ENCODE measurements around the gene CNOT2.

The CNOT2 gene

DNA sequence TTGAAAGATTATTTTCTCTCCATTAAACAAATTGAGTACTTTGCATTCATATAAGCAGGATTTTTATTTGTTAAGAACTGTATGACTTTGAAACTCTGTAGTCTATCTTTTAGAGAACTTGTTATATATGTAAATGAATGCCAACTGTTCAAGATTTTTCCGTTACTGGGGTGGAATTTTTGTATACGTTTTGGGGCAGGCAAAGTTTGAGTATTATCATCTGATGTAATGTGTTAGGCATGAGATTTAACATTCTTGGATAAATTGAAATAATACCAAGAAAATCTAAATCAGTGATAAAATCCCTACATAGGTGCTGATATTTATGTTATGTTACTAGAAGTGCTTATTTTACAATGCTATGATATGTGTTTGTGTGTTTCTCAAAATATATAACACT is 8.4 kb downstream of the CNOT2 start:
- no peak for DNase-seq (ENCODE audit: low read depth in 3 of 3)

DNA sequence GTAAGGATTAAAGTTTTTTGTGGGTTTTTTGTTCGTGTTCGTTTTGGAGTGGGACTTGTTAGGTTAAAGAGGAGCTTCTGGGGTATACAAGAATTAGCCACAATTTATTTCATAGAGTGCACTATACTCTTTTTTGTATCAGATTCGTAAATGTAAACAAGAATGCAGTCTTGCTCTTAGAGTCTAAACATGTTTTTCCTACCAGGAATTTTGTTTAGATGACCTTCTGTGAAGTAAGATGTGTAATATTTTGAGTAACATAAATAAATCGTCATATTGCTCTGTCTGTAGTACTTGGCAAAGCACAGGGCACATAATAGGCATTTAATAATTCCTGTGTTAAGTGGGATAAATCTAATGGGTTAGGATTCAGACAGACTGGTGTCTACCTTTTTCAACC is 9.6 kb downstream of the CNOT2 start:
- no peak for DNase-seq (ENCODE audit: low read depth in 3 of 3)

DNA sequence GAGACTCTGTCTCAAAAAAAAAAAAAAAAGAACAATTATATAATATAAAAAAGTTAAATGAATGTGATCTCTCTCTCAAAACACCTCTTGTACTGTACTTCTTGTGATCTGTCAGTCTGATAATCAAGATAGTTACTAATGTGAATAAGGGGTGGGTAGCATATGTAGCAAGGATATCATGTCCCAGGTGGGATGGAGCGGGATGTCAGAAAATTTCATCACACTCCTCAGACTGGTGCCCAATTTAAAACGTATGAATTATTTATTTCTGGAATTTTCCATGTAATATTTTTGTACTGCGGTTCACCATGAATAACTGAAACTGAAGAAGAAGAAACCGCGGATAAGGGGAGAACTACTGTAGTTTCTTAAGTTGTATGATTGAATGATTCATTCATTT is 11.0 kb downstream of the CNOT2 start:
- DNase-seq (ENCODE audit: low read depth in 3 of 3): no peak

DNA sequence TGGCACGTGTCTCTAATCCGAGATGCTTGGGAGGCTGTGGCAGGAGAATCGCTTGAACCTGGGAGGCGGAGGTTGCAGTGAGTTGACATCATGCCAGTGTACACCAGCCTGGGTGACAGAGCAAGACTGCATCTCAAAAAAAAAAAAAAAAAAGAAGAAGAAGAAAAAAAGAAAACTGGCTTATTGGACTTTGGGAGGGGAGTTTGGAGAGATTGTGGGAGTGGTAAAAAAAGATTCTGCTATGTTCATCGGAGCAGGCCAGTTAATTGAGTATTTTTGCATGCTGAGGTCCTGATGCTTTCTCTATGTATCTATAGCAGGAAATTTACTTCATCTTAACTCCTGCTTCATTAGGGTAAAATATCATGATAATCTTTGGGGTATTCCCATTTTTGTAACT is 11.6 kb downstream of the CNOT2 start:
- no peak for DNase-seq (ENCODE audit: low read depth in 3 of 3)

DNA sequence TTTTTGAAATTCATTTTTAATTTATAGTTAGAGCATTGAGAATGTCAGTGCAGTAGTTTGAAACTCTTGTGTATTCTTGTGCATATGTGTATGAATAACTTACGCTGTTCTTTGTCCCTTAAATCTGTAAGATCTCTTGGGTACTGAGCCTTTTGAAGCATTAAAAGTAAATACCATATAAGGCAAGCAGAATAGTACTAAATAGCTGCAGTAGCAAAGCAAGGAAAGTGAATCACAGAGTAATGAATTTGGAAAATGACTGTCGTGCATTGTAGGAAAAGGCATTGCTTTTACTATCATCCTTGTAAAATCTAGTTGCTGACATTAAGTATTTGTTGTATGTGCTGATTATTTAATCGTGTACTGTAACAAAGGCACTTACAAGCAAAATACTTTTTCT is 12.1 kb downstream of the CNOT2 start:
- DNase-seq (ENCODE audit: low read depth in 3 of 3): no peak

DNA sequence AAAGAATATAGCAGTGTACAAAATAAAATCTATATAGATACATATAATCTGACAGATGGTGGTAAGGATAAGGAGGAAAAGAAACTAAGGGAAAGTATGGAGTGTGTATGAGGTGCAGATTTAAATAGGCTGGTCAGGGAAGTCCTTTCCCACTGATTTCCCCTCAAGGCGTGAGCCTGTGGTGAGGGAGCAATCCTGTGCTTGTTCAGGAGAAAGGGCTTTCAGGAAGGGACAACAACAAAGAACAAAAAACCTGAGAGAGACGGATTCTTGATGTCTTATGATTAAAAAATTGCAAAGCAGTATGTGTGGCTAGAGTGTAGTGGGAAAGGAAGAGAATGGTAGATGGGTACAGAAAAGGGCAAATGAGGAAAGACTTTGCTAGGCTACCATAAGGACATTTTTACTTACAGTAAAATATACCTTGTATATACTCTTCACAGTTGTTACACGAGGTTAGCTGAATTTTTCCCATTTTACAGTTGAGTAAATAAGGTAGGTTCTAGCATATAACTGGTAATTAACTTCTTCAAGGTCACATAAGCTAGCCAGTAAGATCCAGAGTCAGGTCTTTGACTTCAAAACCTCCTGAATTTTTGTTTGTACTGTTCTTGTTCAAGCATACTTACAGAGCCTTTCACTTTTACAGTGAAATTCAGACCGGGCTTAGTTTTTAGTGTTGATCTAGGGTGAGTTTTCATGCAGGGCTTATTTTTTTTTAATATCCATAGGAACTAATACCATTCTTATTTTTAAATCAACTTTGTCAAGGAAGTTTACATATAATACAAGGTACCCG is 15.6 kb downstream of the CNOT2 start:
- no peak for DNase-seq (ENCODE audit: low read depth in 3 of 3)

DNA sequence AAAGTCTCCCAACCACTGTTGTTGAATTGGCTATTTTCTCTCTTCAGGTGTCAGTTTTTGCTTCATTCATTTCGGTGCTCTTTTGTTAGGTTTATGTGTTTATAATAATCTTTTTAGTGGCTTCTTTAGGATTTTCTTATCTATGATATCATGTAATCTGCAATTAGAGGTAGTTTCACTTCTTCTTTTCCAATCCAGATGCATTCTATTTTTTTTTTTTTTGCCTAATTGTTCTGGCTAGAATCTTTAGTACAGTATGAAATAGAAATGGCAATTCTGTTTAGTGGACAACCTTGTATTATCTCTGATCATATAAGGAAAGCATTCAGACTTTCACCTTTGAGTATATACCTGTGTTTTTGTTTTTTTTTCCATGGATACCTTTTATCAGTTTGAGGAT is 17.4 kb downstream of the CNOT2 start:
- no peak for DNase-seq (ENCODE audit: low read depth in 3 of 3)

DNA sequence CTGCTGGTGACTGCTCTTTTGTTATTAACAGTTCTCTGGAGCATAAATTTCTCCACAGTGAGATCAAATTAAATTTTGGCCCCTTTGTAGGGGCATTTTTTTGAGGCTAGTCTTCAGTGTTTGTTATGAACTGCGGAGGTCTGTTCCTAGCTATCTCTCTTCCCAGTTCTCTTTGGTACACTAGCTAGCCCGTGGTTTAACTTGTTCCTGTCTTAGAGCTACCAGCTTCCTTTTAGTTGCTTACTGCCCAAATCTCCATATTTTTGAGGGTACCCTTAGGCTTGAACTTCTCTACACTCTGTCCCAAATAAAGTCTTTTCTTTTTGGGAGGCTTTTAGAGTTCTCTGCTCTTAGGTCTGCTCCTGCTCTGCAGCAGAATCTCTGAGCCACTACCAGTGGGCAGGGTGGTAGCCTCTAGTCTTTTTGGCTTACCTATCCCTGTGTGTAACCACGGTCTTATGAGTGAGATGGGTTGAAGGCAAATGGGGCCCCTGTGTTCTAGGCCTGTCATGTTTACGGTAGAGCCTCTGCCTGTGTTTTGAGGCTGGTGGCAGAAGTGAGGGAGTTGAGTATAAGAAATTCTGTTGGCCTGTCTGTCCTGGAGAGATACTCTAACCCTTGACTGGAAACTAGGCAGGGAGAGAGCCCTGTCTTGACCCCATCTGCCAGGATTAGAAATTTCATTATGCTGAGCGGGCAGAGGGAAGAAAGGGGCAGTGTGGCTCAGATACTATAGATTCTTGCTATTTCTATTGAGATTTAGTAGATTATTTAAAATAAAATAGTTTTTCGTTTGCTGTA is 21.0 kb downstream of the CNOT2 start:
- no peak for DNase-seq (ENCODE audit: low read depth in 3 of 3)

DNA sequence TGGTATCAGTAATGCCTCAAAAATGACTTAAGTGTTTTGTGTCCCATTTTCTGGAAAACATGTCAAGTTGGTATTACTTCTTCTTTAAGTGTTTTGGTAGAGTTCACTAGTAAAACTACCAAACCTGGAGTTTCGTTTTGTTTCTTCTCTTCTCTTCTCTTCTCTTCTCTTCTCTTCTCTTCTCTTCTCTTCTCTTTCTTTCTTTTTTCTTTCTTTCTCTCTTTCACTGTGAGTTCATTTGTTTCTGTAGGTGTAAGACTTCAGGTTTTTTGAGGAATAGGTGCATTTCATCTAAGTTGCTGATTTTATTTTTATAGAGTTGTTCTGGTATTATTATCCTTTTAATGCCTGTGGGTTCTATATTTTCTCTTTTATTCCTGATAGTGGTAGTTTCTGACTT is 21.9 kb downstream of the CNOT2 start:
- DNase-seq (ENCODE audit: low read depth in 3 of 3): no peak

DNA sequence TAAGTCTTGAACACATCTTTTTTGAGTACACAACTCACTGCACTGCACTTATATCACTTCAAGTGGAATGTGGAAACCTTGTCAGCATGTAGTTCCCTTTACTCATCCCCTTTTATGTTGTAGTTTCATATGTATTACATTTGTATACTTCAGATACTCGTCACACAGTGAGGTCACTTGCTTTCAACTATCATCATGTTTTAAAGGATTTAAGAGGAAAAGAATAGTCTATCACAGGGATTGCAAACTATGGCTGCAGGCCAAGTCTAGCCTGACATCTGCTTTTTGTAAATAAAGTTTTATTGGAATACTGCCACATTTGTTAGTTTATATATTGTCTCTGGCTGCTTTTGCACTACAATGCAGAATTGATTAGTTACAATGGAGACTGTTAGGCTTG is 24.3 kb downstream of the CNOT2 start:
- DNase-seq (ENCODE audit: low read depth in 3 of 3): no peak

DNA sequence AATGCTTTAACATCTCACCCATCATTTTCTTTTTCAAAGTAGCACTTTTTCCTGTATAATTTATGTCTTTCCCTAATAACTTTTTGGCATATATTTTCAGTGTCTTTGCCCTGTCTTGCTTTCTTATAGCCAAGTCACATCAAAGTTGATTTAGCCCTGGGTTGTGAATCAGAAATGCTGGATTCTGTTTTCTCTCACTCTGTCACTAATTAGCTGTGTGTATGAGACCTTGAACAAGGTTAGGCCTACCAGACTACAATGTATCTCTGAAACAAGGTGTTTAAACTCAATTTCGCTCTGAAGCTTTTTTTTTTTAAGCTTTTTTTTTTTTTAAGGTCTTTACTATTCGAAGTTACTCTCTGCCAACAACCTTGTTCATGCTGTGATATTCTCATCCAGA is 25.7 kb downstream of the CNOT2 start:
- no peak for DNase-seq (ENCODE audit: low read depth in 3 of 3)

DNA sequence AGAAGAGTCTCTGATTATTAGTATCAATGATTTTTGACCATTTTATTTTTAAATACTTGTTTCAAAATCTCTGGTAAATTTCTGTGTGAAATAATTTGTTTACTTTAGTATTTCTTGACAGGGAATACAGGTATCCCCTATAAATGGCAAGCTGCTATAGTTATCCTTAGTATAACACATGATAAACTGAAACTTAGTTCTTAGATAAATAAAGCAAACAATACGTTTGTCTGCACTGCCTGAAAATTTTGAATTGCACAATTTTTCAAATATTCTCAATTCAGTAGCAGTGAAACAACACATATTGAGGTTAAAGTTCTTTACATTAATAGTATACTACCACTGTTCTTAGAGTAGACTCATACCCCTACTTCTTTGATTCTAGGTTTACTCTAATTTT is 26.9 kb downstream of the CNOT2 start:
- no peak for DNase-seq (ENCODE audit: low read depth in 3 of 3)

DNA sequence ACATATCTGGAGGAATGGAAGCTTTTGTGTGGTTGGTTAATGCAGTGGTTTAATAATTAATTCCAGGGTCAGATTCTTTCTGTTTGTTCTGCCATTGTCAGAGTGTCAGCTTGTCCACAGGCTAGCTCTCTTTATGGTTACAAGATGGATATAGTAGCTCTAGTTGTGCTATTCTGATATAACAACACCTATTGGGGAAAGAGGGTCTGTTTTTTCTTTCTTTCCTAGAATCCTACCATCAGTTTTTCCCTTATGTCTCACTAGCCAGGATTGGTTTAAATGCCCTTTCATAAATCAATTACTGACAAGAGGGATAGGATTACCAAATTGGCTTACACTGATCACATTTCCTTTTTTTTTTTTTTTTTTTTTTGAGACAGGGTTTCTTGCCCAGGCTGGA is 27.8 kb downstream of the CNOT2 start:
- DNase-seq (ENCODE audit: low read depth in 3 of 3): no peak

DNA sequence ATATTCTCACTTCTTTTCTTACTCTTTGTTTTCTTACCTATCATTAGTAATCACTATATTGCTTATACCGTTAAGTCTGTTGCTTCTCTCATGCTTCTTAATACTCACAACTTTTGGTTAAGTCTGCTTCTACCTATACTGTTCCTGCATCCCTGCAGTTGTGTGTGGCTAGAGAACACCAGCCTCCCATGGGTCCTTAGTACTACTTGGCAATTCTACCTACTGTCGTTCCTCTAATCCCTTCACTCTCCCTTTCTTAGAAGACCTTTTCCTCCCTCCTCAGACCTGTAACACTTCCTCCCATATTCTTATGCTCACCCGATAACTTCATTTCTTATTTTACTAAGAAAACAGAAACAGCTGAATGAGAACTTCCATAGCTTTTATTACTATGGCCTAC is 29.3 kb downstream of the CNOT2 start:
- DNase-seq (ENCODE audit: low read depth in 3 of 3): no peak

DNA sequence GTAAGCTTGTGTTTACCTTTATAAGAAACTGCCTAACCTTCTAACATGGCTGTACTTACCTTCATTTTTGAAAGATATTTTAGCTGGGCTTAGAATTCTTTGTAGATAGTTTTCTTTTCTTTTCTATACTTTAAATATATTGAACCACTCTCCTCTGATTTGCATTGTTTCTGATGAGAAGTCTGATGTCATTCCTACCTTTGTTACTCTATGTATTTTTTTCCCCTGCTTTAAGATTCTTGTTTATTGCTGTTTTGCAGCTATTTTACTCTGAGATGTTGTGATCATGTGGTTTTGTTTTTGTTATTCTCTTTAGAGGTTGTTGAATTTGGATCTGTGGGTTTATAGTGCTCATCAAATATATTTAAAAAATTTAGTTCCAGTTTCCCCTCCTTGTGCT is 31.8 kb downstream of the CNOT2 start:
- DNase-seq (ENCODE audit: low read depth in 3 of 3): no peak

DNA sequence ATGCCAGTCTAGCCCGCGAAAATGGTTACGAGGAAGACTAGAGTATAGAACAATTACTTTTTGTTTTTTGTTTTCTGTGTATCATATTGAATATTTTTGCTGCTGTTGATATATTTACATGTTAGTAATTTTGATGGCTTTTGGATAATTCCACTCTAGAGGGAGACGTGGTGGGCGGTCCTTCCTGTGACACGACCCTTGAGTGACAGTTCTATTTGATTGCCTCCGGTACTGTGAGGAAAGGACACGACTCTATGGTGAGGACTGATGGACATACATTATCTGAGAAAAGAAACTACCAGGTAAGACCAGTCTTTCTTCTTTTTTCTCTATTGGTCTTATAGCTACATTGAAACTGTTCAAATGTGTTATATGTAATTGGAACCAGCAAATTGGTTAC is 34.7 kb downstream of the CNOT2 start:
- DNase-seq (ENCODE audit: low read depth in 3 of 3): no peak

DNA sequence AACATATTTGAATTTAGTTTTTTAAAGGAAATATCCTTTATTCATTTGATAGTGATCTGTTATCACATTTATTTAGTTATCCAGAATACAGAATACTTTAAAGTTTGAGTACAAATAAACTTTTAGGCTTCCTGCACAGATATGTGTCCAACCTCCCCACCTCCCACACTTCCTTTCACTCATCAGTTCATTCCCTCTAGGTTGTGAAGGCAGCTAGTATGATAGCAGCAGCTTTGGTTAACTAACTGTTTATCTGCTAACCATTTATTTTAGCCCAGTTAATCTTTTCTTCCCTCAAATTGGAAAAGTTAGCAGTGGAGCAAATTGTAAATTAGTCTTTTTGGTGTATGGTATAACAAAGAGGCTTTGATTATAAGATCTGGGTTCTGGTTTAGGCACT is 35.7 kb downstream of the CNOT2 start:
- no peak for DNase-seq (ENCODE audit: low read depth in 3 of 3)

DNA sequence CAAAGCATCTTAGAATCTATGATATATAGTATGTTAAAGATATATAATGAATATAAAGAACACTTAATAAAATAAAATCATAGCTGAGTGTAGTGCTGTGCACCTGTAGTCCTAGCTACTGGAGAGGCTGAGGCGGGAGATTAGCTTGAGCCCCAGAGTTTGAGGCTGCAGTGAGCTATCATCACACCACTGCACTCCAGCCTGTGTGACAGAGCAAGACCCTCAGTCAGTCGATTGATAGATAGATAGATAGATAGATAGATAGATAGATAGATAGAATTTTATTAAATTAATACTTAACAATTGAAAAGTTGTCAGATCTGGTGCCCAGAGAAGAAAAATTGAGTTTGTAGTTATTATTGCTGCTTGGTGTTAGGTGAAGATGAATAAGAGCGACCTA is 40.0 kb downstream of the CNOT2 start:
- DNase-seq (ENCODE audit: low read depth in 3 of 3): no peak

DNA sequence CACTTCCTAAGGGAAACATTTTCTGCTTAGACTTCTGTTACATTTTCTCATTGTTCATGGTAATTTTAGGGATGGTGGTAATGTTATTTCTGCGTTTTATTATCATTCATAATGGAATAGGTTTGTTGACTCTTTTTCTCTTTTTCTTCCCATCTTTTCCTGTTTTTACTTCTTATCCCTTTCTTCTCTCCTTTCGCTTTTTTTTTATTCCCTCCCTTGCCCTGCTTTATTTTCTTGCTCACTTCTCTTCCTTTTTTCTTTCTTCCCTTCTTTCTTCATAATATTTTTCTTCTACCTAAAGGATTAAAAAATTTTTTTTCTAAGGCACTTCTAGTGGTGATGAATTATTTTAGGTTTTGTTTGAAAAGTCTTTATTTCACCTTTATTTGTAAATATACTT is 45.6 kb downstream of the CNOT2 start:
- no peak for DNase-seq (ENCODE audit: low read depth in 3 of 3)

DNA sequence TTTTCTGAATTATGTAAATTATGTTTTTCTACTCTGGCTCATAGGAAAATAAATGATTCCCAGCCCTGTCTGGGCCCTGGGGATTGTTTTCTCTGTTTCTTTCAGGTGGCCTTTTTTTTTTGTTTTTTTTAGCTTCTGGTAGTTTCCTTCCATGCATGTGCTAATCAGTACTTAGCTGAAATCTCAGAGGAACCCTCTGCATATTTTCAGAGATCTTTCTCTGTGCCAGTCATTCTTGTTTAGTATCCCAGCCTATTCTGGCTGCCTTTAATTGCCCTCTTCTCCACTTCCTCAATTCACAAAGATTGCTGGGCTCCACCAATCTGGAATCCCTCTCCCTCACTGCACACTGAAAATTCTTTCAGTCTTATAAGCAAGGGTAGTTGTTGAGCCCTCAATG is 46.9 kb downstream of the CNOT2 start:
- DNase-seq (ENCODE audit: low read depth in 3 of 3): no peak

DNA sequence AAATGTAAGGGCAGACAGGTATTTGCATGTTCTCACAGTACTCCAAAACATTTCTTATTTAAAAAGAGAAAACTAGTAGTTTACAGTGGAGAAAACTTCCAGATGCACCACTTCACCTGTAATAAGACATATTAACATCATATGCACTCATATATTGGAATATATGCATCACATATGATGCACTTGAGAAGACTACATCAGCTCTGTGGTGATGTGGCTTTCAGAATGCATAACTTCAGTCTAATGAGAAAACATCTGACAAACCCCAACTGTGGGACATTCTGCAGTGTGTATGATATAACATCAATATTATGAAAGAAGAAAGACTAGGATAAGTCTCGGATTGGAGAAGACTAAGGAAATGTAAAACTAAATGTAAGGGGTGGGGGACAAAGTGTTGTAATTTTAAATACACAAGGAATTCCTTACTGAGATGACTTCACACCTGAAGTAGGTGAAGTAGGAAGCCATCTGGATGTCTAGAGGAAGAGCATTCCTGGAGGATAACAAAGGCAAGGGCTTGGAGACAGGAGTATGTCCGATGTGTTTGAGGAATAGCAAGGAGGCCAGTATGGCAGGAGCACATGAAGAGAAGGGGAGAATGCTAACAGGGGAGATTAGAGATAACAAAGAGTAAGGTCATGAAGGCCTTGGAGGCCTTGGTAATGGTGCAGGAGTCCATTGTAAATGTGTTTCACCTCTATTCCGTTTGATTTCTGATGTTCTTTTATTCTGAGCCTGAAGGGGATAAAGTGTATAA is 49.0 kb downstream of the CNOT2 start:
- DNase-seq (ENCODE audit: low read depth in 3 of 3): no peak

DNA sequence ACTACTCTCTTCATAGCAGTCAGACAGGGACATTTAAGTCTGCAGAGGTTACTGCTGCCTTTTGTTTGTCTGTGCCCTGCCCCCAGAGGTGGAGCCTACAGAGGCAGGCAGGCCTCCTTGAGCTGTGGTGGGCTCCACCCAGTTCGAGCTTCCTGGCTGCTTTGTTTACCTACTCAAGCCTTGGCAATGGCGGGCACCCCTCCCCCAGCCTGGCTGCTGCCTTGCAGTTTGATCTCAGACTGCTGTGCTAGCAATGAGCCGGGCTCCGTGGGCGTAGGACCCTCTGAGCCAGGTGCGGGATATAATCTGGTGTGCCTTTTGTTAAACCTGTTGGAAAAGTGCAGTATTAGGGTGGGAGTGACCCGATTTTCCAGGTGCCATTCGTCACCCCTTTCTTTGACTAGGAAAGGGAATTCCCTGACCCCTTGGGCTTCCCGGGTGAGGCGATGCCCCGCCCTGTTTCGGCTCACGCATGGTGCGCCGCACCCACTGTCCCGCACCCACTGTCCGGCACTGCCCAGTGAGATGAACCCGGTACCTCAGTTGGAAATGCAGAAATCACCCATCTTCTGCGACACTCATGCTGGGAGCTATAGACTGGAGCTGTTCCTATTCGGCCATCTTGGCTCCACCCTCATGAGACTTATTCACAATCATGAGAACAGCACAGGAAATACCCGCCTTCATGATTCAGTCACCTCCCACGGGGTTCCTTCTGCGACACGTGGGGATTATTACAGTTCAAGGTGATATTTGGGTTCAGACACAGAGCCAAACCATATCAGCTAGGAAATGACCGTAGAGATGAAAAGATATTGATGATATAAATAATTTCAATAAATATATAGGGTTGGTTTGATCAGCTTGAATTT is 61.7 kb downstream of the CNOT2 start:
- DNase-seq (ENCODE audit: low read depth in 3 of 3): peak in 2 of 3 experiments; percentile 5 to 32

Measured in stimulated activated CD4-positive, alpha-beta T cell treated with anti-CD3 and anti-CD28 coated beads, TNF-alpha, amount 100 ng/mL, for 24 hours (primary cell).